Activated B cell treated with CpG ODN at 0.5 μM for 24 hours (primary cell): ENCODE data around the gene GSK3A. TPM values are rescaled to one million over a fixed set of nuclear protein-coding genes. Genes with fewer than 3 reads are reported as not detected.

Source experiments
- ATAC-seq: fragments of 200-7000 bp; cut with Tn5 transposase; one replicate; pipeline ENCODE4 v1.10.0; 2021; ENCODE audit warnings: low read depth, mild to moderate bottlenecking, moderate library complexity
- CTCF ChIA-PET: fragments of 350-600 bp; sonication (Branson Sonifier 250); formaldehyde crosslinking; loops from one replicate; lab custom pipeline; 2021; ENCODE audit warnings: antibody characterized with exemption; lab: Charles Lee
- POLR2A ChIA-PET: fragments of 350-600 bp; sonication (Branson Sonifier 250); formaldehyde crosslinking; loops from one replicate; lab custom pipeline; 2021; ENCODE audit warnings: antibody characterized with exemption; lab: Charles Lee
- DNase-seq: peaks from one replicate; pipeline ENCODE4 v3.0.0; 2022
- H3K27ac Mint-ChIP-seq: one replicate; pipeline ENCODE4 v1.8.0; 2020; ENCODE audit warnings: mixed read lengths
- H3K27me3 Mint-ChIP-seq: one replicate; pipeline ENCODE4 v1.8.0; 2021; ENCODE audit warnings: mixed read lengths
- H3K36me3 Mint-ChIP-seq: one replicate; pipeline ENCODE4 v1.8.0; 2021; ENCODE audit warnings: low read depth, mixed read lengths
- H3K4me1 Mint-ChIP-seq: one replicate; pipeline ENCODE4 v1.8.0; 2021; ENCODE audit warnings: mixed read lengths
- H3K4me3 Mint-ChIP-seq: one replicate; pipeline ENCODE4 v1.8.0; 2020; ENCODE audit warnings: mild to moderate bottlenecking, mixed read lengths
- H3K9me3 Mint-ChIP-seq: one replicate; pipeline ENCODE4 v1.8.0; 2020; ENCODE audit warnings: mixed read lengths
- CTCF ChIP-seq: fragments of 200-600 bp; IDR thresholded peaks from one replicate; pipeline ENCODE4 v1.8.0; 2022; ENCODE audit warnings: antibody characterized with exemption, mild to moderate bottlenecking
- intact Hi-C: fragments of 100-400 bp; cut with micrococcal nuclease; formaldehyde crosslinking; loops from one replicate; pipeline ENCODE4 v1.15.1; 2024
- total RNA-seq: library from RNA; stranded (reverse); gene quantifications from 2 replicates; pipeline ENCODE4 v1.2.3, GENCODE V29; 2022

GSK3A gene
- total RNA-seq, 1 donor from 2014 or later: 38.6 TPM

- H3K27me3 Mint-ChIP-seq: no peaks in the 10 kb centered on the region
- ChIA-PET CTCF (interaction anchor here (0.8 to 1.0 kb wide), 2 partner anchors 152 to 175 kb away, joined by 3 read pairs; partner anchors contain the start of gene POU2F2), POLR2A (interaction anchor here (0.6 to 3.1 kb wide), 8 partner anchors 14 to 921 kb away, joined by 3 to 25 read pairs (median 3); partner anchors contain the start of genes B9D2, CIC, GSK3A and ZNF574)
- DNase-seq (peak; percentile 85), ATAC-seq (peak; percentile 36)
- H3K9me3 Mint-ChIP-seq: no peaks in the 10 kb centered on the region
- H3K36me3 Mint-ChIP-seq: peaks cover 28% of the 10 kb centered on the region
- peaks cover 49% of the 10 kb centered on the region for H3K4me1 Mint-ChIP-seq
- intact Hi-C loops: loop anchor here (5.0 kb wide), 1 partner anchor 82 kb away; no protein-coding TSS in a partner anchor
- no peak overlapping the region for H3K27ac Mint-ChIP-seq
- no peak overlapping the region for H3K4me3 Mint-ChIP-seq
- TF ChIP-seq CTCF: no peak
Observed at GRCh38 chr19:42284066-42284501, 41.7 kb upstream of the GSK3A start.

GRCh38 chr19:42283188-42284065, 41.0 kb upstream of the GSK3A start:
- Mint-ChIP-seq H3K4me3 (no peak overlapping the region), H3K36me3 (peaks cover 21% of the 10 kb centered on the region), H3K27ac (no peak overlapping the region), H3K27me3 (no peaks in the 10 kb centered on the region), H3K9me3 (no peaks in the 10 kb centered on the region), H3K4me1 (peaks cover 55% of the 10 kb centered on the region)
- ATAC-seq (peak; percentile 64), DNase-seq (peak; percentile 91)
- no peak for TF ChIP-seq CTCF
- CTCF ChIA-PET: interaction anchor here (1.0 kb wide), 1 partner anchor 13 kb away, joined by 4 read pairs; no protein-coding TSS in a partner anchor
- POLR2A ChIA-PET: interaction anchor here (1.3 to 5.2 kb wide), 7 partner anchors 13 to 154 kb away, joined by 5 to 68 read pairs (median 10); partner anchors contain the start of genes CIC, GSK3A and POU2F2
- intact Hi-C loops: loop anchor here (1.0 to 5.0 kb wide), 8 partner anchors 13 to 154 kb away; partner anchors contain the start of genes DEDD2, MEGF8, PAFAH1B3 and PRR19

- H3K36me3 Mint-ChIP-seq: peaks cover 17% of the 10 kb centered on the region
- no peak for ATAC-seq
- intact Hi-C loops: loop anchor here (1.0 to 5.0 kb wide), 8 partner anchors 13 to 154 kb away; partner anchors contain the start of genes DEDD2, MEGF8, PAFAH1B3 and PRR19
- H3K9me3 Mint-ChIP-seq: no peaks in the 10 kb centered on the region
- CTCF ChIA-PET: interaction anchor here (1.0 to 1.6 kb wide), 2 partner anchors 12 to 150 kb away, joined by 4 to 6 read pairs; no protein-coding TSS in a partner anchor
- no peak for TF ChIP-seq CTCF
- no peak overlapping the region for H3K27ac Mint-ChIP-seq
- peak overlapping the region; percentile 75 for H3K4me3 Mint-ChIP-seq
- POLR2A ChIA-PET: interaction anchor here (1.3 to 5.2 kb wide), 6 partner anchors 13 to 169 kb away, joined by 5 to 68 read pairs (median 15); partner anchors contain the start of genes CIC, GSK3A and POU2F2
- H3K27me3 Mint-ChIP-seq: no peaks in the 10 kb centered on the region
- no peak for DNase-seq
- peaks cover 59% of the 10 kb centered on the region for H3K4me1 Mint-ChIP-seq
Observed at GRCh38 chr19:42282819-42283187, 40.4 kb upstream of the GSK3A start.

- TF ChIP-seq CTCF: no peak
- H3K36me3 Mint-ChIP-seq: peaks cover 11% of the 10 kb centered on the region
- DNase-seq (no peak), ATAC-seq (no peak)
- peak overlapping the region; percentile 75 for H3K4me3 Mint-ChIP-seq
- POLR2A ChIA-PET: interaction anchor here (0.6 to 5.2 kb wide), 10 partner anchors 12 to 168 kb away, joined by 3 to 68 read pairs (median 8); partner anchors contain the start of genes CIC, GSK3A, POU2F2 and ZNF526
- no peaks in the 10 kb centered on the region for H3K27me3 Mint-ChIP-seq
- H3K27ac Mint-ChIP-seq: no peak overlapping the region
- CTCF ChIA-PET: interaction anchor here (0.9 to 1.6 kb wide), 3 partner anchors 12 to 149 kb away, joined by 3 to 6 read pairs (median 4); no protein-coding TSS in a partner anchor
- H3K4me1 Mint-ChIP-seq: peaks cover 56% of the 10 kb centered on the region
- intact Hi-C loops: loop anchor here (5.0 kb wide), 1 partner anchor 80 kb away; no protein-coding TSS in a partner anchor
- H3K9me3 Mint-ChIP-seq: no peaks in the 10 kb centered on the region
Observed at GRCh38 chr19:42281827-42282762, 39.7 kb upstream of the GSK3A start.
